Measurements from ENCODE around the gene SALL1.

DNA sequence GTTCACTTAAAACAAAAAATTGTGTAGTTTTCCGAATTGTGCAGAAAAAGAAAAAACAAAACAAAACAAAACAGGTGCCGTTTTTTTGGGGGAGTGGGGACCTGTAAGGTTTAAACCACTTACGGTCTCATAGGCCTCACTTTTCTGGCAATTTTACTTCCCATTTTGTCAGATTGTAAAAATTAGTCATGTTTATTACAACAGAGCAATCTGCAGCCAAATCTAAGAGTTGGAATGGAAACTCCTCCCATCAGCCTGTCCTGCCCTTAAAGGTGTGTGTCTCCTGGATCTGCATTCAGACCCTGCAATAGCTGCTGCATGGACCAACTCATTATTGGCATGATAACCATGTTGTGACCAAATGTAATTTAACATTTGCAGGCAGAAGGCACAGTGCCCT is 8.2 kb upstream of the SALL1 start:
- TF ChIP-seq POLR2AphosphoS5 (IDR thresholded peaks at IDR 0.05; ENCODE audit: low read depth, low read length): no peak
- no peak for TF ChIP-seq POLR2A (IDR thresholded peaks at IDR 0.05; ENCODE audit: low read depth, low read length)
- TF ChIP-seq TAF1 (IDR thresholded peaks at IDR 0.05; ENCODE audit: low read depth, low read length): no peak
- TF ChIP-seq PAX5 (IDR thresholded peaks at IDR 0.05; ENCODE audit: insufficient read depth, low read length, severe bottlenecking): no peak
- TF ChIP-seq POU2F2 (IDR thresholded peaks at IDR 0.05; ENCODE audit: low read depth, low read length): no peak
